ENCODE data around the gene RPS16.

Gene RPS16

DNA sequence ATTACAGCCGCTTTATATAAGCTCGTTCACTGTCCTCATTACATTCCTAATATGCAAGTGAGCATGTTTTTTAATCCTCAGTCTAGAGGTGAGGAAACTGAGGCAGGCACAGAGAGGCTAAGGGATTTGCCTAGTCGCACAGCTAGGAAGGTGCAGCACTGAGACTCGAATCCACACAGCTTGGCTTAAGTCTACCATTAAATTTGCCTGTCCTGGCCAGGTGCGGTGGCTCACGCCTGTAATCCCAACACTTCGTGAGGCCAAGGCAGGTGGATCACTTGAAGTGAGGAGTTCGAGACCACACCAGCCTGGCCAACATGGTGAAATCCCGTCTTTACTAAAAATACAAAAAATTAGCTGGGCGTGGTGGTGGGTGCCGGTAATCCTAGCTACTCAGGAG, 8.0 kb downstream of the RPS16 start:
- DNase-seq (ENCODE audit: low read depth): no peak
- TF ChIP-seq, protein P1, sequence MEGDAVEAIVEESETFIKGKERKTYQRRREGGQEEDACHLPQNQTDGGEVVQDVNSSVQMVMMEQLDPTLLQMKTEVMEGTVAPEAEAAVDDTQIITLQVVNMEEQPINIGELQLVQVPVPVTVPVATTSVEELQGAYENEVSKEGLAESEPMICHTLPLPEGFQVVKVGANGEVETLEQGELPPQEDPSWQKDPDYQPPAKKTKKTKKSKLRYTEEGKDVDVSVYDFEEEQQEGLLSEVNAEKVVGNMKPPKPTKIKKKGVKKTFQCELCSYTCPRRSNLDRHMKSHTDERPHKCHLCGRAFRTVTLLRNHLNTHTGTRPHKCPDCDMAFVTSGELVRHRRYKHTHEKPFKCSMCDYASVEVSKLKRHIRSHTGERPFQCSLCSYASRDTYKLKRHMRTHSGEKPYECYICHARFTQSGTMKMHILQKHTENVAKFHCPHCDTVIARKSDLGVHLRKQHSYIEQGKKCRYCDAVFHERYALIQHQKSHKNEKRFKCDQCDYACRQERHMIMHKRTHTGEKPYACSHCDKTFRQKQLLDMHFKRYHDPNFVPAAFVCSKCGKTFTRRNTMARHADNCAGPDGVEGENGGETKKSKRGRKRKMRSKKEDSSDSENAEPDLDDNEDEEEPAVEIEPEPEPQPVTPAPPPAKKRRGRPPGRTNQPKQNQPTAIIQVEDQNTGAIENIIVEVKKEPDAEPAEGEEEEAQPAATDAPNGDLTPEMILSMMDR (IDR thresholded peaks at IDR 0.05; ENCODE audit: insufficient read depth, low read depth, low read length, missing control alignments): no peak
- H3K4me3 ChIP-seq (ENCODE audit: low read length): no peak overlapping the region

DNA sequence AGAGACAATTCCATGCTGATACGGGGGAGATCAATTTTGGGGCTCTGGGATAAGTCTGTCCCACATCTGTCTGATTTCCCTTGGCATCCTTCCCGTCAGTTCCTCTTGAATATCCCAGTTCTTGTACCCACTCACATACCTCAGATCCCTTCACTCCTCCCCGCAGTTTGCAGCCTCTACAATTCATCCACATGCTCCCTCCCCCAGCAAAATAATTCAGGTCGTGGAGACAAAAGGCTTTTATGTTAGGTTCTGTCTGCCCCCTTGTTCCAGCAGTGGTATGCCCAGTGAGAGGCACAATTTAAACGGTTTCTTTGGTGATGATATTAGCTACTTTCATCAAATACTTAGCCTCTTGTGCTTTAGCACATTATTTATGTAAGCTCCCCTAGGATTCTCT, 9.6 kb downstream of the RPS16 start:
- DNase-seq (ENCODE audit: low read depth): no peak
- TF ChIP-seq, protein P1 (IDR thresholded peaks at IDR 0.05; ENCODE audit: insufficient read depth, low read depth, low read length, missing control alignments): no peak
- no peak overlapping the region for H3K4me3 ChIP-seq (ENCODE audit: low read length)

DNA sequence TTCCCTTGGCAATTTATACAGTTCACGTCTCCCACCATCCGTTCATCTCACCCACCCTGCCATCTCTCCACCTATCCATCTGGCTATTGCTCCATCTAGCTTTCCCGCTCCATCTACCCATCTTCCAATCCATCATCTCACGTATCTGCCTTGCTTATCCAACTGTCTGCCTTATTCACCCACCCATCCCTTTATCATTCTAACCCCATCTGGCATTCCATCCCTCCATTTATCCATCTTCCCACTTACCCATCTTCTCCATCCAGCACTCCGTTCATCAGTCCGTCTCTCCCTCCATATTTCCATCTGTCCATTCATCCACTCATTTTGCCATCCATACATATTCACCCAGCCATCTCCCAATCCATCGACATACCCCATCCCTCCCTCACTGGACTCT, 10.0 kb downstream of the RPS16 start:
- no peak for DNase-seq (ENCODE audit: low read depth)
- TF ChIP-seq, protein P1 (IDR thresholded peaks at IDR 0.05; ENCODE audit: insufficient read depth, low read depth, low read length, missing control alignments): no peak
- no peak overlapping the region for H3K4me3 ChIP-seq (ENCODE audit: low read length)

DNA sequence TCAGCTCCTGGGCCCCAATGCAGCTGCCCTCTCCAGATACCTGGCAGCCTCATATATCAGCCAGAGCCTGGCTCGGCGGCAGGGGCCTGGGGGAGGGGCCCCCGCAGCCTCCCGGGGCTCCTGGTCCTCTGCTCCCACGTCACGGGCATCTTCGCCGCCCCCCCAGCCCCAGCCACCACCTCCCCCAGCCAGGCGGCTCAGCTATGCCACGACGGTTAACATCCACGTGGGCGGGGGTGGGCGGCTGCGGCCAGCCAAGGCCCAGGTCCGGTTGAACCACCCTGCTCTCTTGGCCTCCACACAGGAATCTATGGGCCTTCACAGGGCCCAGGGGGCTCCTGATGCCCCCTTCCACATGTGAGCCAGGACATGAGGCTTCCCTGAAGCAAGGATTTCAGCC, 10.8 kb downstream of the RPS16 start:
- DNase-seq (ENCODE audit: low read depth): no peak
- no peak overlapping the region for H3K4me3 ChIP-seq (ENCODE audit: low read length)
- TF ChIP-seq, protein P1 (IDR thresholded peaks at IDR 0.05; ENCODE audit: insufficient read depth, low read depth, low read length, missing control alignments): no peak

DNA sequence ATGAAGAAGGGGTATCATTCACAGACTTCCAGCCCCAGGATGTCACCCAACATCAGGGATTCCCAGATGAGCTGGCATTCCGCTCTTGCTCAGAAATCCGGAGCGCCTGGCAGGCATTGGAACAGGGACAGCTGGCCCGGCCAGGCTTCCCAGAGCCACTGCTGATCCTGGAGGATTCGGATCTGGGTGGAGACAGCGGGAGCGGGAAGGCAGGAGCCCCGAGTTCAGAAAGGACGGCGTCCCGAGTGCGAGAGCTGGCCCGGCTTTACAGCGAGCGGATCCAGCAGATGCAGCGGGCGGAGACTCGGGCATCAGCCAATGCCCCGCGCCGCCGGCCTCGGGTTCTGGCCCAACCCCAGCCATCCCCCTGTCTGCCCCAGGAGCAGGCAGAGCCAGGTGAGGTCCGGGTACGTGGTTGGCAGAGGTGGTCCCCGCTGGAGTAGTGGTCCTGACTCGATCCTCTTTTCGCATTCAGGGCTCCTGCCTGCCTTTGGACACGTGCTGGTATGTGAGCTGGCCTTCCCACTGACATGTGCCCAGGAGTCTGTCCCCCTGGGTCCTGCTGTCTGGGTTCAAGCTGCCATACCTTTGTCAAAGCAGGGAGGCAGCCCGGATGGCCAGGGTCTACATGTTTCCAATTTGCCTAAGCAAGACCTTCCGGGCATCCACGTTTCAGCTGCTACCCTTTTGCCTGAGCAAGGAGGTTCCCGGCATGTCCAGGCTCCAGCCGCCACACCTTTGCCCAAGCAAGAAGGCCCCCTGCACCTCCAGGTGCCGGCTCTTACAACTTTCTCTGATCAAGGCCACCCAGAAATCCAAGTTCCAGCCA, 12.3 kb downstream of the RPS16 start:
- TF ChIP-seq, protein P1 (IDR thresholded peaks at IDR 0.05; ENCODE audit: insufficient read depth, low read depth, low read length, missing control alignments): no peak
- no peak overlapping the region for H3K4me3 ChIP-seq (ENCODE audit: low read length)
- DNase-seq (ENCODE audit: low read depth): no peak

DNA sequence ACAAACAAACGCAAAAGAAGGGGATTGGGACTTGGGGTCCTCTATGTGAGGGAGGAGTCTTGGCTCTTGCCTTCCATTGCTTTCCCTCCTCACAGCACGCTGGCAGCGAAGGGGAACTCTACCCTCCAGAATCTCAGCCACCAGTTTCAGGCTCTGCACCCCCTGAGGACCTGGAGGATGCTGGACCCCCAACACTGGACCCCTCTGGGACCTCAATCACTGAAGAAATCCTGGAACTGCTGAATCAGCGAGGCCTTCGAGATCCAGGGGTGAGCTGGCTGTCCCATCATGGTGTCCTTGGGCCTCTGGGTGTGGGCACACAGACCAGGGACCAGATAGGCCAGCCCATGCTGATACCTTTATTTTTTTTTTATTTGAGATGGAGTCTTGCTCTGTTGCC, 13.7 kb downstream of the RPS16 start:
- no peak for DNase-seq (ENCODE audit: low read depth)
- TF ChIP-seq, protein P1 (IDR thresholded peaks at IDR 0.05; ENCODE audit: insufficient read depth, low read depth, low read length, missing control alignments): no peak

DNA sequence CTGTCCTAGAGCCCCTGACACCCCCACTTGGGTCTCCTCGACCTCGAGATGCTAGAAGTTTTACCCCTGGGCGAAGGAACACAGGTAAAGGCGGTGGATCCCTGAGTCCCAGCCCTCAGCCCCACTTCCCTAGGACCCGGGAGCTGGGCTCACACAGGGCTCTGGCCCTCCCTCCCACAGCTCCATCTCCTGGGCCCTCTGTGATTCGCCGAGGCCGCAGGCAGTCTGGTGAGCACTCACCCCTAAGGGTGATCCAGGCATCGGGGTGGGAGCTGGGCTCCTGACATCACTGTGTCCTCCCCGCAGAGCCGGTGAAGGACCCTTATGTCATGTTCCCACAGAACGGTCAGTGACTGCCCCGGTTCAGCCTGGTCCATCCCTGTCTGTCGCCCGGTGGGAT, 15.0 kb downstream of the RPS16 start:
- no peak for DNase-seq (ENCODE audit: low read depth)
- no peak overlapping the region for H3K4me3 ChIP-seq (ENCODE audit: low read length)
- TF ChIP-seq, protein P1 (IDR thresholded peaks at IDR 0.05; ENCODE audit: insufficient read depth, low read depth, low read length, missing control alignments): no peak

More for the DNA sequence above, 13.7 kb downstream of the RPS16 start:
- H3K4me3 ChIP-seq (ENCODE audit: low read length): no peak overlapping the region

Data from epithelial cell of esophagus (primary cell).